Stimulated activated CD4-positive, alpha-beta T cell treated with anti-CD3 and anti-CD28 coated beads, Interleukin-2, amount 100 ng/mL, for 4 hours (primary cell): ENCODE data around the gene AGMAT.
"Not testable (repeated sequence)": the region's sequence is repeated elsewhere in the genome, so short reads cannot be mapped to it uniquely, and the experiment has no call there.

ENCODE experiments used
- DNase-seq: peaks from one replicate; pipeline ENCODE4 v3.0.0-alpha.2; 2020; ENCODE audit warnings: low read depth

Gene AGMAT

GRCh38 chr1:15616373-15617172 is 31.7 kb upstream of the AGMAT start:
- DNase-seq: no peak

GRCh38 chr1:15610167-15610566 is 25.3 kb upstream of the AGMAT start:
- no peak for DNase-seq

- DNase-seq: no peak
These were observed 24.8 kb upstream of the AGMAT start for GRCh38 chr1:15609631-15610030.

- no peak for DNase-seq
These were observed 20.8 kb upstream of the AGMAT start for GRCh38 chr1:15605398-15606383.

GRCh38 chr1:15604400-15604799 is 19.5 kb upstream of the AGMAT start:
- not testable (repeated sequence) for DNase-seq

GRCh38 chr1:15603966-15604282 is 19.1 kb upstream of the AGMAT start:
- DNase-seq: not testable (repeated sequence)

- DNase-seq: peak; percentile 88
These were observed 18.5 kb upstream of the AGMAT start for GRCh38 chr1:15603050-15603965.

- DNase-seq: no peak
These were observed 13.6 kb upstream of the AGMAT start for GRCh38 chr1:15598436-15598835.

- DNase-seq: no peak
These were observed 11.2 kb upstream of the AGMAT start for GRCh38 chr1:15595809-15596617.

- no peak for DNase-seq
These were observed 7.4 kb upstream of the AGMAT start for GRCh38 chr1:15592285-15592684.

- no peak for DNase-seq
These were observed 1.7 kb downstream of the AGMAT start for GRCh38 chr1:15583016-15583706.

GRCh38 chr1:15579683-15580047 is 5.2 kb downstream of the AGMAT start:
- DNase-seq: no peak

GRCh38 chr1:15578921-15579682 is 5.7 kb downstream of the AGMAT start:
- DNase-seq: peak; percentile 26

GRCh38 chr1:15577691-15578090 is 7.2 kb downstream of the AGMAT start:
- no peak for DNase-seq

GRCh38 chr1:15575549-15576150 is 9.2 kb downstream of the AGMAT start:
- DNase-seq: no peak

- DNase-seq: no peak
These were observed 10.1 kb downstream of the AGMAT start for GRCh38 chr1:15574741-15575140.

GRCh38 chr1:15573477-15573876 is 11.4 kb downstream of the AGMAT start:
- no peak for DNase-seq

- DNase-seq: no peak
These were observed 13.6 kb downstream of the AGMAT start for GRCh38 chr1:15571266-15571665.

- DNase-seq: no peak
These were observed 14.0 kb downstream of the AGMAT start for GRCh38 chr1:15570861-15571260.
